Right cardiac atrium (tissue), 5 donors: ENCODE results near the gene CHD2. TPM values are rescaled to one million over a fixed set of nuclear protein-coding genes. Genes with fewer than 3 reads are reported as not detected.

Experiments used
- ATAC-seq, 2 donors: fragments of 200-7000 bp; cut with Tn5 transposase; one replicate each; pipeline versions ENCODE4 v1.8.0 to v1.9.1; 2020; ENCODE audit warnings: moderate library complexity in 2 of 2, mild to moderate bottlenecking in 1 of 2
- DNase-seq, 3 donors: peaks; one replicate each; pipeline ENCODE4 v3.0.0-alpha.2; 2020
- H3K27ac ChIP-seq: one replicate; pipeline ENCODE4 v1.5.1; 2013; ENCODE audit warnings: mild to moderate bottlenecking, low read length, control low read depth, moderate library complexity
- H3K27me3 ChIP-seq: one replicate; pipeline ENCODE4 v1.6.1; 2013; ENCODE audit not compliant: control insufficient read depth, insufficient read depth
- H3K4me1 ChIP-seq: one replicate; pipeline ENCODE4 v1.6.1; 2013; ENCODE audit warnings: low read length; ENCODE audit not compliant: control insufficient read depth, insufficient read depth
- H3K4me3 ChIP-seq: one replicate; pipeline ENCODE4 v1.5.1; 2013; ENCODE audit warnings: low read length, control low read depth
- H3K9me3 ChIP-seq: one replicate; pipeline ENCODE4 v1.6.1; 2013; ENCODE audit warnings: low read length; ENCODE audit not compliant: control insufficient read depth
- WGBS: extraction: QIAGEN DNeasy Blood & Tissue Kit; methylation state at CpG from one replicate; pipeline ENCODE4 v1.1.7; 2013; 5-methylcytosine and 5-hydroxymethylcytosine counted together
- intact Hi-C, 4 donors: fragments of 100-400 bp; cut with DNase I; formaldehyde crosslinking; loops; one replicate each; pipeline versions ENCODE4 v1.11.0 to v1.14.0; 2022 to 2023
- polyA plus RNA-seq: library from polyadenylated mRNA; stranded (reverse); fragments of 200-250 nt; gene quantifications from one replicate; pipeline ENCODE4 v1.2.3, GENCODE V29; 2013
- total RNA-seq, 4 donors: library from RNA; stranded (reverse); fragmentation: NEBNext Ultra II Directional; extraction: Animal tissue kit (Norgen Biotek cat#: 25700); gene quantifications; one replicate each; pipeline ENCODE4 v1.2.1, GENCODE V29; 2021
- donor health status: healthy with polysubstance abuse.
- donor health status: DM: no; HTN: yes; CAD: no.
- donor health status: DM: no; HTN: no; CAD: no.
- donor health status: DM: no; HTN: yes; CAD: no; lungs with severe emphysema.
- donor health status: DM: yes; HTN: yes; CAD: no.

CHD2 gene
- total and polyA plus RNA-seq, 5 donors = 28.4 to 83.6 (median 64.3) TPM

GRCh38 chr15:93050648-93051047 is 150.5 kb downstream of the CHD2 start:
- WGBS = 92% methylated on average over 13 of the region's 13 CpGs
- no peaks in the 10 kb centered on the region for H3K27me3 ChIP-seq
- H3K27ac ChIP-seq = no peak overlapping the region
- no peaks in the 10 kb centered on the region for H3K9me3 ChIP-seq
- H3K4me3 ChIP-seq = no peak overlapping the region
- intact Hi-C loops = no loop called here
- DNase-seq = no peak
- no peak for ATAC-seq
- H3K4me1 ChIP-seq = no peaks in the 10 kb centered on the region

GRCh38 chr15:93051236-93052089 is 151.3 kb downstream of the CHD2 start:
- DNase-seq (no peak), ATAC-seq (no peak)
- Histone ChIP-seq H3K4me3 (no peak overlapping the region), H3K27me3 (no peaks in the 10 kb centered on the region), H3K27ac (no peak overlapping the region), H3K4me1 (no peaks in the 10 kb centered on the region), H3K9me3 (no peaks in the 10 kb centered on the region)
- intact Hi-C loops = no loop called here
- WGBS = 89% methylated on average over 32 of the region's 32 CpGs

GRCh38 chr15:93052090-93052879 is 152.2 kb downstream of the CHD2 start:
- Histone ChIP-seq H3K27ac (no peak overlapping the region), H3K27me3 (no peaks in the 10 kb centered on the region), H3K9me3 (no peaks in the 10 kb centered on the region), H3K4me3 (no peak overlapping the region), H3K4me1 (no peaks in the 10 kb centered on the region)
- WGBS = 92% methylated on average over 39 of the region's 39 CpGs
- intact Hi-C loops = no loop called here
- DNase-seq = no peak
- ATAC-seq = no peak

- Histone ChIP-seq H3K27ac (no peak overlapping the region), H3K27me3 (no peaks in the 10 kb centered on the region), H3K9me3 (no peaks in the 10 kb centered on the region), H3K4me1 (no peaks in the 10 kb centered on the region), H3K4me3 (no peak overlapping the region)
- ATAC-seq (no peak), DNase-seq (peak in 1 of 3 donors; percentile 63)
- WGBS = 72% methylated on average over 11 of the region's 11 CpGs
- intact Hi-C loops = no loop called here
Observed at GRCh38 chr15:93055211-93055610, 155.1 kb downstream of the CHD2 start.

- Histone ChIP-seq H3K27ac (no peak overlapping the region), H3K27me3 (no peaks in the 10 kb centered on the region), H3K4me3 (no peak overlapping the region), H3K9me3 (no peaks in the 10 kb centered on the region), H3K4me1 (peaks cover 3% of the 10 kb centered on the region)
- intact Hi-C loops = no loop called here
- 80% methylated on average over 7 of the region's 7 CpGs for WGBS
- DNase-seq (peak in 1 of 3 donors; percentile 23), ATAC-seq (no peak)
Observed at GRCh38 chr15:93056836-93057235, 156.7 kb downstream of the CHD2 start.

GRCh38 chr15:93057618-93058017 is 157.5 kb downstream of the CHD2 start:
- Histone ChIP-seq H3K4me3 (no peak overlapping the region), H3K4me1 (peaks cover 3% of the 10 kb centered on the region), H3K27ac (no peak overlapping the region), H3K27me3 (no peaks in the 10 kb centered on the region), H3K9me3 (no peaks in the 10 kb centered on the region)
- WGBS = 74% methylated on average over 8 of the region's 8 CpGs
- ATAC-seq = no peak
- DNase-seq = peak in 1 of 3 donors; percentile 37
- intact Hi-C loops = no loop called here

- WGBS = 82% methylated on average over 8 of the region's 8 CpGs
- peak in 1 of 3 donors; percentile 14 for DNase-seq
- intact Hi-C loops = no loop called here
- Histone ChIP-seq H3K9me3 (no peaks in the 10 kb centered on the region), H3K4me1 (peaks cover 4% of the 10 kb centered on the region), H3K4me3 (no peak overlapping the region), H3K27ac (no peak overlapping the region), H3K27me3 (no peaks in the 10 kb centered on the region)
- ATAC-seq = no peak
Observed at GRCh38 chr15:93058128-93058527, 158.0 kb downstream of the CHD2 start.

GRCh38 chr15:93058904-93059427 is 158.8 kb downstream of the CHD2 start:
- intact Hi-C loops = no loop called here
- ATAC-seq = no peak
- 77% methylated on average over 18 of the region's 18 CpGs for WGBS
- H3K27me3 ChIP-seq = no peaks in the 10 kb centered on the region
- no peaks in the 10 kb centered on the region for H3K9me3 ChIP-seq
- peaks cover 8% of the 10 kb centered on the region for H3K4me1 ChIP-seq
- no peak overlapping the region for H3K4me3 ChIP-seq
- peak in 1 of 3 donors; percentile 16 for DNase-seq
- H3K27ac ChIP-seq = no peak overlapping the region

- peak in 1 of 3 donors; percentile 12 for DNase-seq
Observed at GRCh38 chr15:93059442-93059841, 159.3 kb downstream of the CHD2 start.

GRCh38 chr15:93060336-93061248 is 160.5 kb downstream of the CHD2 start:
- Histone ChIP-seq H3K27me3 (no peaks in the 10 kb centered on the region), H3K4me3 (no peak overlapping the region), H3K4me1 (peaks cover 8% of the 10 kb centered on the region), H3K27ac (no peak overlapping the region), H3K9me3 (no peaks in the 10 kb centered on the region)
- peak in 1 of 3 donors; percentile 36 for DNase-seq
- 80% methylated on average over 19 of the region's 19 CpGs for WGBS
- ATAC-seq = no peak
- intact Hi-C loops = no loop called here

More at GRCh38 chr15:93059442-93059841, 159.3 kb downstream of the CHD2 start:
- intact Hi-C loops = no loop called here
- Histone ChIP-seq H3K27ac (no peak overlapping the region), H3K4me3 (no peak overlapping the region), H3K4me1 (peaks cover 8% of the 10 kb centered on the region), H3K9me3 (no peaks in the 10 kb centered on the region), H3K27me3 (no peaks in the 10 kb centered on the region)
- ATAC-seq = no peak
- WGBS = 77% methylated on average over 8 of the region's 8 CpGs
